HG03469 (cell line): ENCODE data around the gene TMPRSS7.

ENCODE experiments used
- ATAC-seq: cut with Tn5 transposase; IDR thresholded peaks from one replicate; pipeline ENCODE4 v1.9.1; 2021; ENCODE audit warnings: mild to moderate bottlenecking, moderate library complexity, moderate number of reproducible peaks; ENCODE audit not compliant: unreplicated experiment

Gene TMPRSS7, protein sequence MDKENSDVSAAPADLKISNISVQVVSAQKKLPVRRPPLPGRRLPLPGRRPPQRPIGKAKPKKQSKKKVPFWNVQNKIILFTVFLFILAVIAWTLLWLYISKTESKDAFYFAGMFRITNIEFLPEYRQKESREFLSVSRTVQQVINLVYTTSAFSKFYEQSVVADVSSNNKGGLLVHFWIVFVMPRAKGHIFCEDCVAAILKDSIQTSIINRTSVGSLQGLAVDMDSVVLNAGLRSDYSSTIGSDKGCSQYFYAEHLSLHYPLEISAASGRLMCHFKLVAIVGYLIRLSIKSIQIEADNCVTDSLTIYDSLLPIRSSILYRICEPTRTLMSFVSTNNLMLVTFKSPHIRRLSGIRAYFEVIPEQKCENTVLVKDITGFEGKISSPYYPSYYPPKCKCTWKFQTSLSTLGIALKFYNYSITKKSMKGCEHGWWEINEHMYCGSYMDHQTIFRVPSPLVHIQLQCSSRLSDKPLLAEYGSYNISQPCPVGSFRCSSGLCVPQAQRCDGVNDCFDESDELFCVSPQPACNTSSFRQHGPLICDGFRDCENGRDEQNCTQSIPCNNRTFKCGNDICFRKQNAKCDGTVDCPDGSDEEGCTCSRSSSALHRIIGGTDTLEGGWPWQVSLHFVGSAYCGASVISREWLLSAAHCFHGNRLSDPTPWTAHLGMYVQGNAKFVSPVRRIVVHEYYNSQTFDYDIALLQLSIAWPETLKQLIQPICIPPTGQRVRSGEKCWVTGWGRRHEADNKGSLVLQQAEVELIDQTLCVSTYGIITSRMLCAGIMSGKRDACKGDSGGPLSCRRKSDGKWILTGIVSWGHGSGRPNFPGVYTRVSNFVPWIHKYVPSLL

DNA sequence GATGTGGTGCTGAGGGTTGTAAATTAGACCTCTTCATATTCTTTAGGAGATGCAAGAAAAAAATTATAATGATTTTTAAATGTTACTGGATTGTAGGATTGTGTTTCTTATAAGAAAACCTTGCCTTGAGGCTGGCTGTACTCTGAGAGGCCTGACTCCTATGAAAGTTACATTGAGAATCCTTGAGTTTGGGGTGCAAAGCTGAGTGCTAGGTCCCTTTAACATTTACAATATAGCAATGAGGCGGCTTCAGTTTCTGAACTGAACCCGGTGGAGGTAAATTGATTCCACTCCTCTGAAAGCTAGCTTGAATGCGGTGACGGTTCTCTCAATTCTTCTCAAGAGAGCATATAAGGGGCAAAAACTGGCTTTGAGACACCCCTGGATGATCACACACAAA is at the start of gene TMPRSS7:
Gene TMPRSS7, plus strand, starts transcription at position 301 of the 400 bp plus-strand sequence. CDS start 110 bp downstream, outside the sequence.
- ATAC-seq = no peak

DNA sequence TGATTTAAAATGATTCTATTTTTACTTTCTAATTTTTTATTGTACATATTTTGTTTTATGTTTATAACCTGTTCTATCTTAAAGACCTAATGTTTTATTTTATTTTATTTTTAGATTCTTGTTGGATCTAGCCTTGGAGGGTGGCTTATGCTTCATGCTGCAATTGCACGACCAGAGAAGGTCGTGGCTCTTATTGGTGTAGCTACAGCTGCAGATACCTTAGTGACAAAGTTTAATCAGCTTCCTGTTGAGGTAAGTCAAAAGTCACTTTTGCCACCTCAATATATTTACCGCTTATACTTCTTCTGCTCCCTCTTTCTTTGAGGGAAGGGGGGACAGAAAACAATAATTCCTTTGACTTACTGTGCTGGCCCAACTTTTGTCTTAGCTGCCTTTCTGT is 47.7 kb upstream of the TMPRSS7 start:
- ATAC-seq = no peak

DNA sequence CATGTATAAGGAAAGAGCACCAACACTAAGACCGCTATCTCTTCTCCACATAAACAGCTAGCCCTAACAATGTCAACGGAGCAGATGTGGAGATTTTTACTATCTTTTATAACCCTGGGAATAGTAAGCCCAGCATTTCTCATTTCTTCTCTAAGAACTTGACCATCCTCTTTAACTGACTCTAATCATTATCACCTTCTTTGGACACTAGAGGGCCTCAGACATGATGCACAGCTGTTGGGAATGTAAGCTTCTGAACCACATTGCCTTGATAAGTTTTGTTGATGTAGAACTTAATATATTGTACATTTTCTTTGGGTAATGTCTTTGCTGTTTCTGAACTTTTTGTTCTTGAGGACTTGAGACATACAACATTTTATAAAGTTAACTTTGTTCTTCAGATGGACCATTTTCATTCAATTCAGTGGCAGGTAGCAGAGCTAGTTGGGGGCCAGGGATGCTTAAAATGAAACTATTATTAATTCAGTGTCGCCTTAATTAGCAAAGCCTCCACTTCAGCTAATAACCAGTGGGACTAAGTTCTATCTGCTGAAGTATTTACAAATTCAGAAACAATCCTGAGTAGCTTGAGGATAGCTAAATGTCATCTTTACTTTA is 45.4 kb upstream of the TMPRSS7 start:
- ATAC-seq = peak; percentile 84

DNA sequence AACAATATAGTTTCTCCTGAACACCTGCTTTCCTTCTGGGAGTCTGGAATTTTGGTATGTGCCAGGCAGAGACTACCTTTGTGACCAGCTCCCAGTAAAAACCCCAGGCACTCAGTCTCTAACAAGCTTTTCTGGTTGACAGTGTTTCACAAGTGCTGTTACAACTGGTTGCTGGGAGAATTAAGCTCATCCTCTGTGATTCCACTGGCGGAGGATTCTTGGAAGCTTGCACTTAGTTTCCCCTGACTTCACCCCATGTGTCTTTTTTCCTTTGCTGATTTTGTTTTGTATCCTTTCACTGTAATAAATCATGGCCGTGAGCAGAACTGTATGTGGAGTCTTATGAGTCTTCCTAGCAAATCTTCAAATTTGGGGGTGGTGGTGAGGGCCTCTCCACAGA is 41.5 kb upstream of the TMPRSS7 start:
- ATAC-seq = no peak

DNA sequence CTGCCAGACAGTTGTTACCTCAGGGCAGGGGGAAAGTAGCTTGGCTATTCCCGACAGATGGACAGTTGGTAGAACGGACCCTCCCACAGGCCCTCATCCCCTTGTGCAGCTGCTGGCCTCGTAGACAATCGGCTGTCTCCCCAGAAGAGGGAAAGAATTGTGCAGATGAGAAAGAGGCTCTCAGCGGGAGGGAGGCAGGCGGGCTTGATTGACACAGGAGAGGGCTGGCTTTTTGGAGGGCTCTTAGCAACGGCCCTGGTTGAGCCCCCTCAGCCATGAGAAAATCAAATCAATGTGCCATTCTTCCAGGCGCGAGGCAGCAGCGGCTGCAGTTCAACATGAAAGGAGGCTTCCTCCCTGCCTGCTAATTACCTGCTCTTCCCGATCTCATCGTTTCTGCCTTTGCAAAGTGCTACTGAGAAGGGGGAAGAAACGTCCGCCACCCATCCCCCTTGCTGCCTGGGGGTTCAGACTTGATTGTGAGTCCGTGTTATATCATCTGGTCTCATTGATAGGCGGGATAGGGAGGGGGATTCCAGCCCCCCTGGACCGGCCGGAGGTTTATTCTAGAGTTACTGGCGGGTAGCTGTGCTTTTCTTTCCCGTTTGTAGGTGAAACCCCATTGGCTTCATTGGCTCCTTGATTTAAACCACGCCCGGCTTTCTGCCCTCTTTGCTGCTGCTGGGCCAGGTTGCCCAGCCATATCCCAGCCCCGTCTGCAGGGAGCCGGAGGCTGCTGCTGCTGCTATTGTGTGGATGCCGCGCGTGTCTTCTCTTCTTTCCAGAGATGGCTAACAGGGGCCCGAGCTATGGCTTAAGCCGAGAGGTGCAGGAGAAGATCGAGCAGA is 35.7 kb upstream of the TMPRSS7 start, which contains the start of gene TAGLN3:
Gene TAGLN3, plus strand, starts transcription at position 287 of the 848 bp plus-strand sequence. Its CDS starts 501 bp downstream, at position 788.
- no peak for ATAC-seq

DNA sequence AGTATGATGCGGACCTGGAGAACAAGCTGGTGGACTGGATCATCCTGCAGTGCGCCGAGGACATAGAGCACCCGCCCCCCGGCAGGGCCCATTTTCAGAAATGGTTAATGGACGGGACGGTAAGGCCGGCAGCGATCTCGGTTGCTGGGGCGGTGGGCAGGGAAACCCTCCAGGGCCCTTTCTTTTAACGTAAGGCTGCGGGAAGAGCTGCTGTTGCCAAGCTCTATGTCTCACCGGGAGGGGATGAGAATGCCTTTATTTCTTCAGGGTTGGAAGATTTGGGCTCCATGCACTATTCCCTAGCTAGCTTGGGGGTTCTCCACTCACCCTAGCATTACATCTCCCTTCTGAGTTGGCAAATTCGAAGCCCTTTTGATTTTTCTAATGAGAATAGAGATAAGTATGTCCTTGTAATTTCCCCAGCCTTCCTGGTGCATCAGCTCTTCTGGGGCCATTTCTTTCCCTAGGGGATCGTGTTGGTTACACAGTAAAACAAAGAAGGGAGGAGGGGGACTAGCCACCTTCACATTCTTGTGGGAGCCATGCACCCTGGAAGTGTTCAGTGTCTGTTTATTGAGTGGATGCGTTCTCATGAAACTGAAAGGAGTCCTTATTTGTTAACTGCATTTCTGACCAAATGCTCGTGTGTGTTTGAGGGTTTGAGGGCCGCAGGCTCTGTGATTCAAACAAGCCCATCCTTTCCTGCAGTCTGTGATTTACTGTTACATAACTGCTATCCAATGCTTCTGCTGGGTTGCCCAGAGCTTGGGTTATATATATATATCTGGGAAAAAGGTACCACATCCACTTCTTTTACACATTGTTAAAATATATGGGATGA is 34.8 kb upstream of the TMPRSS7 start:
- ATAC-seq = no peak

DNA sequence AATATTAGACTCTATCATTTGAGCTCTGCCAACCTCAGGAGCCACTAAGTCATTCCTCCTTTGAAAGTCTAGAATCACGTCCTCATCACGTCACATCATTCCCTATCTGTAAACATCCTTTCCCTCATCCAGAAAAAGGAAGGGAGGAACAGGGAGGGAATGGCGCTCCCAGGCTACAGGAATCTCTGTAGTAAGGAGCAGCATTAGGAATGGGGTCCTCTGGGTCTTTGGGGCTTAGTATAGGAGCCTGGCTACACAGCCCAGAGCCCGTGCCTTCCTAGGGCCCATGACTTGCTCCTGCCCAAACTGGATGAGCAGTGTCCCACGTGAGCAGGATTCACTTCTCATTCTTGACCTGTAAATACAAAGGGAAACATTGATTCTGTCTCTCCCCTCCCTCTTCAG is 34.2 kb upstream of the TMPRSS7 start:
- no peak for ATAC-seq

DNA sequence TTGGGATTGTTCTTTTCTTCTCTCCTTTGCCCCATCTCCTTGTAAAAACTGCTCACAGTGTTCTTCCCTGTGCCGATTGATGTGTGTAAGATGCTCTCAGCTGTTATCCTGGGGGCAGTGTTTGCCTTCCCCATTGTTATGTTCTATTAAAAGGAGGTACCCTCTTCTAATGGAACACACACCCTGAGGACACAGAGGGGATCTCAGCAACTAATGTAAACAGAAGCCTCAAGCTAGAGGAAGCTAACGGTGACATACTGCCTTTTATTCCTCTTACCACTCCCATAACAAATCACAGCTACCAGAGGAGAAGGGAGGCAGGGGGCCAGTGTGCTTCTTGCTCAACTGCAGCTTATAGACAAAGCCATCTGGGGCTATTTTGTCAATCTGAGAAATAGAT is 33.6 kb upstream of the TMPRSS7 start:
- ATAC-seq = no peak

DNA sequence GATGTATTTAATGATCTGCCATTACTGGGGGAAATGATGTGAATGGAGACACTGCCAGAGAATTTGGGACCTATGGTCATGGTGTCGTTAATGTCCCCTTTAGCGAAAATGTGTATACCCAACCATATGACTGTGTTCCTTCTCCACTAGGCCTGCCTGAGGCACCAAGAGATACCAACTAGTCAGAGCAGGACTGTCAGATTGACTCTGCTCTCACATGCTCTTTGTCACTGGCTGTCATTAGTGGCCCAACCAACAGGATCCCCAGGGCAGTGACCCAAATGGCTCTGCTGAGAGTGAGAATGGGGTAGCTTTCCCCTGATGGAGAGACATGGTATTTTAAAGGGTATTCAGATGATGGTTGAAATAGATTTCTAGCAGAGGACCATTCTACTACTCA is 33.0 kb upstream of the TMPRSS7 start:
- ATAC-seq = no peak

DNA sequence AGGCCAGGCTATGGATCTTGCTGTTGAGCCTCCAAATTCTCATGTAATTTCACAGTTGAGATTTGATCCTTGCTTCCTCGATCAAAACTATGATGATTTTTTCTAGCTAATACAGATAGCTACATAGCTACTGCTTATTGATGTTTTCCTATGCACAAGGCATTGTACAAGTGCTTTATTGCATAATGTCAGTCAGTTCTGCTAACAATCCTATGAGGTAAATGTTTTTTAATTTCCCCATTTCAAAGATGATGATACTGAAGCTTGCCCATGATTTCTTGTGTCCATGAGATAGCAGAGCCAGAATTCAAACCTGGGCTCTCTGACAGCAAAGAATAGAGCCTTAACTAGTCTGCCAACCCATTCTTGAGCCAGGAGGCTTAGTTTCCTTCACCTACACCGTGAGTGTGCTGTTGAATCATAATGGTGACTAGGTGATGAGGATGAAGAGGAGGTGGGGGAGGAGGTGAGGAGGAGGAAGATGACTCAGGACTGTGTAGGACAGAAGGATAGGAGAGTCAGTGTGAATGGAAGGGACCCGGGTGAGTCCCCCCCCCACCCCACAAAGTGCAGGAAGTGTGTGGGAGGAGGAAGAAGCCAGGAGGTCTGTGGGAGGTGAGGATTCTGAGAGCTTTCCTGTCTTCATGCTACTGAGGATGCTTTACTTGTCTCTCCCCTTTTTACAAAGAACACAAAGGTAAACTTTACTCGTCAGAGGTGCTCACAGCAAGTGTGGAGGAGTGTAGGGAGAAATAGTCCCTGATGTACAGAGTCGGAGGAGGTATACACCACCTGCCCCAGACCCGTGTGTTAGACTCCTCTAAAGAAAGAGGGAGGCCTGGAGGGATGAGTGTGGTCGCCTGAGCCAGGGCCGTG is 32.2 kb upstream of the TMPRSS7 start:
- ATAC-seq = no peak

DNA sequence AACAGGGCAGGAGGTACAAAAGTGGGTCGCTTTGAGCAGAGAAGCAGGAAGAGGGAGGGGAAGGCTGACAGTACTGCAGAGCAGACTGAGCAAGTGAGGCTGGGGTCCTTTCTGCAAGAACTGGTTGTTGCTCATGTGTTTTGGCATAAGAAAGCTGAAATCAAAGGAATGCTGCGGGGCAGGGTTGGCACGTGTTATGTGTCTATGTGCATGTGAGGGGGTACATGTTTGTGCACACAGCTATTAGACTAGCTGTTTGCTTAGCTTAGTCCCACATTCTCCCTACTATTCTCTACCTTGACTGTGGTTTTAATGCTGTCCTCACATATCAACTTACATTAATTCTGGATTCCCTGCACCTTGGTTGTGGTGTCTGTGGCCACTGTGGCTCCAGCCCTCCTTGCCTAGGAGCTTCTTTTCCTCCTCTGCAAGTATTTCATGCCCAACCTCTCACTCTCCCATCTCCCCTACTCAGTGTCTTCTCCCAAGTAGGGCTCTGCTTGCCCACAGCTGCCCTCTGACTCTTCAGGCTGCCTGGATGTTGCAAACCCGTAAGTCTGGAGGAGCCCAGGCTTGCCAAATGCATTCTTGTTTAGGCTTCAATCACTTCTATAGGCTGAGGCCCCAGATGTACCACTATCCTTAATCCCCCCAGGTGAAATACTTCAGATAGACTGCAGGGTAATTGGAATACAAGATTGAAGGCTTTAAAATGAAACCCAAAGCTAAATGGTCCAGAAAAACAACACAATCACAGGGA is 31.0 kb upstream of the TMPRSS7 start:
- ATAC-seq = no peak

DNA sequence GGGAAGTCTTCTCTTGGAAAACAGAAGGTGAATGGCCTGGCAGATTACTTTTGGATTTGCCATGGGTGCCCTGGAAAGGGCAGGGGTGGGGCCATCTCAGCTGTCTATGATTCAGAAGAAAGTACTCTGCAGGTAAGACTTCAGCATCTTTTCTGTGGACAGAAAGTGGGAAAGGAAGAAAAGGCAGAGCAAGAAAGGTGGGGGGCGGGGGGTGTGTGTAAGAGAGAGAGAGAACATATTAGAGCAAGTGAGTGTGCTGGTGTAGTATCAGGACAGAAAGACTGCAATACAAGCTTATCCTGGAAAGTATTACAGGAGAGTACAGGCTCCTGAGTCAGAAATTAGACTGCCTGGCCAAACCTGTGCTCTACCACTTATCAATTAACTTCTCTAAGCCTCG is 30.3 kb upstream of the TMPRSS7 start:
- no peak for ATAC-seq

DNA sequence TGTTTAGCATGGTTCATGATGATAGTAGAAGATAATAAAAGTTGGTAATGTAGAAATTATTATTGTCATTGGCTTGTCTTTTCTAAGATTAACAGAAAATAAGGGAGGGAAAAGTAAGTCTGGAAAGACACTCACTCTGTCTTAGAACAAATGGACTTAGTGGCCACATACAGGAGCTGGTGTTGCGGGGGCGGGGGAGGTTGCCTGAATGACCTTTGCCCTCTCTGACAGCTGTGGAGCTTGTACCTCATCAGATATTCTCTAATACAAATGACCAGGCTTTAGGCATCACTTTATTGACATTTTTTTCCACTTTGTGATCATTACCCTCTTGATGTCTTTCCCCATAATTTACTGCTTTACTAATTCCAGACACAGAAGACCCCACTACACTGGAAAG is 29.9 kb upstream of the TMPRSS7 start:
- no peak for ATAC-seq

DNA sequence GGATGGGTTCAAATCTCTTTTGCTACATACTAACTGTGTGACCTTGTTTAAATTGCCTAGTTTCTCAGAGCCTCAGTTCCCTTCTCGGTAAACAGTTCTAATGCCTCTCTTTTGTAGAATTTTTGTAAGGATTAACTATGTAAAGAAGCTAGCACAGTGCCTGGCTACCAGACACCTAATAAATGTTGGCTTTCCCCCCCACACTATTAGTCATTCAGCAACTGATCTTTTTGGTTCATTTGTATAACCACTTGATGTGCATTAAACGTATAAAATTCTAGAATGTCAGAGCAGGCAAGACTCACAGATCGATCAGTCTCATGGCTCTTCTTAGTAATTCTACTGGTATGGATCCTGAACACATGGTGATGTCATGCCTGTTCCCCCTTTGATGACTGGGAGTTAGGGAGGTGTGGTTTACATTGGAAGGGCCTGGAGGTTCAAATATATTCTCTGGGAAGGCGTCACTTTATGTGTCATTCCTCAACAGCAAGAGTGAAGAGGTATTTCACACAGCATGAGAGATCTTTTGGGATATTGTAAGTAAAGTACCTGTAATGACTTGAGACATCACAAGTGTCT is 29.4 kb upstream of the TMPRSS7 start:
- no peak for ATAC-seq

DNA sequence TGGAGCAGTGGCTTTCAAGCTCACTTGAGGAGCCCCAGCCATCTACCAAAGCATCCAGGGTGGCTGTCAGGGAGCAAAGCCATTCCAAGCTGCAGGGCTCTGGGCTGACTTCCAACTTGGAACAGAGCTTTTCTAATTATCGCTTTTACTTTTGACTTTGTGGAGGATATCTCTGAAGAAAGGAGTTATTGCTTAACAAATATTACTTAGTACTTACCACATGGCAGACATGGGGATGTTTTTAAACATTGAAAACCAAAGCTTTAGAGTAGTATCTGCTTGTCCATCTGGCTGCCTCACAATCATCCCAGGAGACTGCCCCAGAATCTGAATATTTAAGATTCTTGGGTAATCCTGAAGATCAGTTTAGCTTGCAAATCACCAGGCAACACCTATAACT is 26.9 kb upstream of the TMPRSS7 start:
- no peak for ATAC-seq

DNA sequence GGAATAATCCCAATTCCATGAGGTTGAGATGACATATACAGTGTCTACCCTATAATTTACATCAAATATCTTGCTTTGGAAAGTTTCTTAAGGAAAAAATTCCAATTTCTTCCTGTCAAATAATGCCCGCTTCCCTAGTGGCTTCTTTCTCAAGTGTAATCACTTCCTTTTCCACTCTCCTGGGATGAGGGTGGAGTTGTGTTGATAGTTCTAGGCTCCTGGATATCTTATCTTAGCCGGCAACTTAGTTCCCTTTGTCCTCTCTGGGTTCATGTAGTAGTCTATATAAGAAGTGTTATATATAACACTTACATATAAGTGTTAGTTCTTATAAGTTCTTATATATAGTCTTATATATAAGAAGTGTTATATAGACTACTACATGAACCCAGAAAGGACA is 24.9 kb upstream of the TMPRSS7 start:
- ATAC-seq = no peak

DNA sequence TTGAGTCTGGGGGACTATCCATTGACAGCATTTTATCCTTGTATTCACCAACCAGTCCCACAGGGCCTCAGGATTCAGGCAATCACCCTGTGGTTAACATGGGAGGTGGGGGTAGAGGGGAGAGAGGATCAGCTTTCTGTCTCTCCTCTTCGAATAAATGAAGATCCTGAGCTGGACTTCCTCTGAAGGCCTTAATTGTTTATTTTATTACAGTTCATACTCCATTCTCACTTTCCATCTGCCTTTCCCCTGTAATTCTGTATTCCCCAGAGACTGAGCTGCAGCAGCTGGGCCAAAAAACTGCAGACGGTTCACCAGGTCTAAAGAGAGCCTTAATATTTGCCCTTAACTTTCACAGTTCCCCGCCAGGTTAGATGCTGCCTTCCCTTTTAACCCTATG is 23.9 kb upstream of the TMPRSS7 start:
- no peak for ATAC-seq
